HL-60/S4 treated with retinoic acid at 250 ng/mL for 4 days and 3 days (cell line): ENCODE data around the gene FTO.

Experiments
- in situ Hi-C: fragments of 300-500 bp; cut with MboI; formaldehyde crosslinking; loops from 2 replicates; pipeline ENCODE4 v1.7.0; 2022; ENCODE audit warnings: low sequenced_read_pairs

Gene FTO

GRCh38 chr16:53775821-53776431 lies 72.0 kb downstream of the FTO start:
- in situ Hi-C loops = no loop called here

- in situ Hi-C loops = no loop called here
These were observed 75.2 kb downstream of the FTO start for GRCh38 chr16:53779186-53779585.

DNA sequence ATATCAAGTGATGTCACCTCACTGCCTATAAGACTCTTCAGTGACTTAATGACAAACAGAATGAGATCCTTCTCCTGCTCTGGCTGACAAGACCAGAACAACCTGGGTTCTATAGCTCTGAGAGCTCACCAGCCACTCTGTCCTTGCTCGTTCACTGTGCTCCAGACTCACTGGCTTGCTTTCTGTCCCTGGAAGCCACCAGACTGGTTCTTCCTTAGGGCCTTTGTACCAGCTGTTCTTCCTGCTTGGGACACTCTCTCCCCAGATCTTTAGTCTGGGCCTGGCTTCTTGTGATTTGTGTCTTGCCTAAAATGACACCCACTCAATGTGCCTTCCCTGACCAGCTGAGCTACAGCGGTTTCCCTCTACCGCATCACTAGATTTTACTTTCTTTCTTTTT lies 76.1 kb downstream of the FTO start:
- in situ Hi-C loops = no loop called here

GRCh38 chr16:53781023-53781605 lies 77.2 kb downstream of the FTO start:
- in situ Hi-C loops = no loop called here

- in situ Hi-C loops = no loop called here
These were observed 78.2 kb downstream of the FTO start for GRCh38 chr16:53782148-53782547.

DNA sequence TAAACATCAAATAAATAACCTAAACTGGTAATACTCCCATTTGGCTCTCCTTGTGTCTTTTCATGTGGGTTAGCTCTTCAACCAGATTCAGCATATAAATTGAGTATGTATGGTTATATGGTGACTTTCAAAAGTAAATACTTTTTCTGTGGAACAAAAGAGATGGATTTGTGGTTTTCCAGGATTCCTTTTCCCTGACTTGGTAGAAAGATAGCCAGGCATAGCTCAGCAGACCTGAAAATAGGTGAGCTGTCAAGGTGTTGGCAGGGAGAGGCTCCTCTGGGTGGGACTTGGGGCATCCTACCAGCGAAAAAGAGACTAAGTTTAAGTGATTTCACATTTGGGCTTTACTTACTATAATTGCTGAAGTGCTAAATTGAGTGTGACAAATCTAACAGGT lies 80.3 kb downstream of the FTO start:
- in situ Hi-C loops = no loop called here

DNA sequence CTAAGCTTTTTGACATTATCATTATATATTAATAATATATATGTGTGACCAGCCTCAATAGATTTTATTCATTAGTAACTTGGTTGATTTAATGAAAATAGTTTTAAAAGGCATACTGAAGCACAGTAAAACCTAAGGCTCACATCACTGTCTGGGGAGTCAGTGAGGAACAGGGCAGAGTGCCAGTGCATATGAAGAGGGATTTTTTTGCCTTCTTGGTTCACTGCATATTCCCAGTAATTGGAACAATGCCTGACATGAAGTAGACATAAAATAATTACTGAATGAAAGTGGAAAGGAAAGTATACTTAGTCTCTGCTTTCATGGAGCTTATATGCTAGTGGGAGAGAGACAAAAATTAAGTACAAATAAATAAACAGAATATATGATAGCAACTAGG lies 81.1 kb downstream of the FTO start:
- in situ Hi-C loops = no loop called here

- in situ Hi-C loops = no loop called here
These were observed 82.0 kb downstream of the FTO start for GRCh38 chr16:53785916-53786315.

- in situ Hi-C loops = no loop called here
These were observed 83.5 kb downstream of the FTO start for GRCh38 chr16:53787423-53787822.

GRCh38 chr16:53789137-53789536 lies 85.2 kb downstream of the FTO start:
- in situ Hi-C loops = no loop called here

DNA sequence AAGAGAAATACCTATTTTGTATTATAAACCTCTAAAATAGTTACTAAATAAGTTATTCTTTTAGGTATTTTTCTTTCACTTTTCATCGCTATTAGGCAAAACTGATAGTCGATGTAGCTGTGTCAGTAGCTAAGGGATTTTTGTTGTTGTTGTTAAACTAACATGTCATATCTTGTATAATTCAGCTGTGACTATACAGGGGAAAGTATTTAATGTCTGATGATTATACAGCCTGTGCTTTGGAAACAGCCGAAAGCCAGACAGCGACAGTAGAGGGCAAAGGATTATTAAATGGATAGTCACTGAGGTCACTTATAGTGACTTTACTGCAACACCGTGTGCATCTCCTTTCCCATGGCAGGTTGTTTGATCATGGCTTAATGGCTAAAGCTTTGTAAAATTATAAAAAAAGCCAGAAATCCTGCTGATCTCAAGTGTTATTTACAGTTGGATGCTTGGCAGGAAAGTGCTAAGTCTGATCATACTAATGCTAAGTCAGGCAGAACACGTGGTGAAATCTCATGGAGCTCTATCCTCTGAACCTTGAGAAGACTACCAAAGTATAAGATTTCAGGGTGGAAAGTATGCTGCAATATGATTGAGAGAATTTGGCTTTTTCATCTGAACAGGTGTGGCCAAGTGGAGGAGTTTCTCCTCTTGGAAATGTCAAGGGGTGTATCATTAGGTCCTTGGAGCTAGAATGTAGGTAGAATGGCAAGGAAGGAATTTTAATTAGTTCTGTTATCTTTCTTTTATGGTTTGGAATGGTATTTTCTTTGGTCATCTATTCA lies 88.4 kb downstream of the FTO start:
- in situ Hi-C loops = no loop called here

DNA sequence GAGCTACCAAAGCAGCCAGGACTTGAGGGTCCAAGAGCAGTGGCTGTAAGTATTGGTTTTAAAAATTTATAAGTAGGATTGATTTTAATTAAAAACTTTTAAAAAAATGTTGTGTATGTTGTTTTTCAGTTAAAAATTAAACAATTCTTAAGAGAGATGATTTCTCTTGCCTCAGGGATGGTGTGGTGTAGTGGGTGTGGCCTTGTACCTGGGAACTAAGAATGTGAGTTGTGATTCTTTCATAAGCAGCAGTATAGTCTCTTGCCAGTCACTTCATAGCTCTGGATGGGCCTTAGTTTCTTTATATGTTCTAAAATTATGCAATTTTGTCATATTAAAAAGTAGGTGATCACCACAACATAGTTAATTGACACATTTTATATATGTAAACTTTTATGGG lies 99.5 kb downstream of the FTO start:
- in situ Hi-C loops = no loop called here

DNA sequence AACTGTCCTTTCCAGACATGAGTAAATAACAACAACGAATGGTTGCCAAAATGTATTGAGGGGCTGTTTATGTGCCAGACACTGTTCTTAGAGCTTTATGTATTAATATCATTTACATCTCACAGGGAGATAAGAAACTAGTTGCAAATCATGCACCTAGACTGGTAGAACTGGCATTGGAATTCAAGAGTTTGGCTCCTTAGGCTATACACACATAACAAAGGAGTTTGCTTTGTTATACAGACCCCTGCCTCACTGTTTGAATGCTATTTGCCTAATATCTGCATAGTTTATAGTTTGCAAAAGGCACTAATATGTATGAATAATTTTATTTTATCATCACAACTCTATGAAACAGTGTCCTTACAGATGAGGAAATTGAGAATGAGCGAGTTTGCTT lies 100.0 kb downstream of the FTO start:
- in situ Hi-C loops = no loop called here

DNA sequence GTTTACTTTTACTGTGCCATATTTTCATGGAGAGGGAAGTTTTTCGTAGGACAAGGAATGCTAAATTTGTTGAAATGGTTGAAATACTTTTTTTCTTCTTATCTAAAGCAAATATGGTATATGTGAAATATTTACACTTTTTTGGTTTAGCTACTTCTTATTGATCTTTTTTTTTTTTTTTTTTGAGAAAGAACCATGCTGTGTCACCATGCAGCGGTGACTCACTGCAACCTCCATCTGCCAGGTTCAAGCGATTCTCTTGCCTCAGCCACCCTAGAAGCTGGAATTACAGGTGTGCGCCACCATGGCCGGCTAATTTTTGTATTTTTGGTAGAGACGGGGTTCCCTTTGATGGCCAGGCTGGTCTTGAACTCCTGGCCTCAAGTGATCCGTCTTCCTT lies 100.5 kb downstream of the FTO start:
- in situ Hi-C loops = no loop called here

- in situ Hi-C loops = no loop called here
These were observed 101.2 kb downstream of the FTO start for GRCh38 chr16:53805113-53805512.

DNA sequence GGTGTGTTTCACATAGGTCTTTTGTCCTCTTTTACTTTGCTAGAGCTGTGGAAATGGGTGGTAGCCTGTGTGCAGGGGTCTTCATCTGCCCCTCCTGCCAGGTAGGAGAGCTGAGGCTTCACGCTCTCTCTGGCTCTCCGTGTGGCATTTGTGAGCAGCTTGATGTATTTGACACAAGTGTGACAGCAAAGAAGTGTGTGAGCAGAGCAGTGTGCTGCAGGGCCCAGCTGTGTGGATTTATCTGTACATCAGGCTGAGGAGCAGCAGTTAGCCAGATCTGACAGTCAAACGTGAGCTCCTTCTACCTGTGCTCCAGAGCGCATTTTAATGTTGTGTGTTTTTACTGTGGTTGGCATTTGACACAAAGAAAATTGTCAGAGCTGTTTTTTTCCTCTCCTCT lies 101.8 kb downstream of the FTO start:
- in situ Hi-C loops = no loop called here

- in situ Hi-C loops = no loop called here
These were observed 105.4 kb downstream of the FTO start for GRCh38 chr16:53809088-53809932.

DNA sequence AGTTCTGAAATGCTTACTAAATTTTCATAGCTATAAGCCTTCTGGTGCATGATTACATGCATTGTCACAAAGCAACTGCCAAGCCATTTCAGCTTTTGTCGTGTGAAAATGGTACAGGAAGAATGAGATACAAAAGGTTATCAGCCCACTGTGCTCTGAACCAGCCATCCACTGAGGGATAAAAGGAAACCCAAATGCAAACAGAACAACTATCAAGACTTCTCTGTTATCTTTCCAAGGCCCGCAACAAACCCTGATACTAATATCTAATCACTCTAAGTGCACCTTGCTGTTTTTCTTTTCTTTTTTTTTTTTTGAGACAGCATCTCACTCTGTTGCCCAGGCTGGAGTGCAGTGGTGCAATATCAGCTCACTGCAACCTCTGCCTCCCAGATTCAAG lies 109.0 kb downstream of the FTO start:
- in situ Hi-C loops = no loop called here

- in situ Hi-C loops = no loop called here
These were observed 110.8 kb downstream of the FTO start for GRCh38 chr16:53814801-53815200.

DNA sequence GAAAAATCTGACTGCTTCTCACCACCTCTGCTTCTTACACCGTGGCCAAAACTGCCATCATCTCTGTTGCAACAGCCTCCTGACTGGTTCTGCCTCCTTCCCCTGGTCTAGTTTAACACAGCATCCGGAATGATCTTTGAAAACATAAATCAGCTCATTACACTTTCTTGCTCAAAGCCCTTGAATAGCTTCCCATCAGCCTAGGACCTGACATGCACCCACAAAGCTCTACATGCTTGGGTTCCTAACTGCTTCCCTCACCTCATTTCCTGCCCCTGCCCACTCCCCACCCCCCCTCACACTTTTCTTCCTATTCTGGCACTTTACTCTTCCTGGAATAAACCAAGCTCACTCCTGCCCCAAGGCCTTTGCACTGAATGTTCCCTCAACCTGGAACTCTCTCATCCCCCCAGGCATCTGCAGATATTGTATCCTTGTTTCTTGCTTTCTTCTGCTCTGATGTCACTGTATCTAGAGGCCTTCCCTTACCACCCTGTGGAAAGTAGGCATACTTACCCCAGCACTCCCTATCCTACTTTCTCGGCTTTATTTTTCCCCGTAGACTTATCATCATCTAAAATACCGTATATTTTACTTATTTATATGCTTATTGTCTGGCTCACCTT lies 112.4 kb downstream of the FTO start:
- in situ Hi-C loops = no loop called here

GRCh38 chr16:53817117-53817755 lies 113.3 kb downstream of the FTO start:
- in situ Hi-C loops = no loop called here
